H1 (cell line): ENCODE measurements around the gene MYO9A. TPM values are rescaled to one million over a fixed set of nuclear protein-coding genes. Genes with fewer than 3 reads are reported as not detected.

ENCODE experiments used
- CTCF ChIA-PET: fragments of 300-600 bp; sonication (Branson Sonifier 250); formaldehyde crosslinking; loops from one replicate; lab custom pipeline; 2021; ENCODE audit not compliant: partially characterized antibody; lab: Charles Lee
- POLR2A ChIA-PET: fragments of 300-600 bp; sonication (Branson Sonifier 250); formaldehyde crosslinking; loops from one replicate; lab custom pipeline; 2021; ENCODE audit warnings: inconsistent platforms; ENCODE audit not compliant: partially characterized antibody; lab: Charles Lee
- DNase-seq, 2 experiments: peaks; one replicate each; pipeline versions ENCODE4 v3.0.0 to v3.0.0-alpha.2; 2010 to 2022; ENCODE audit warnings: low spot score in 2 of 2, low read depth in 1 of 2, mixed read lengths in 1 of 2
- FAIRE-seq: peaks from 2 replicates; lab custom pipeline; 2011; peaks lifted over from hg19 to GRCh38; lab: Jason Lieb, UNC
- H2AFZ ChIP-seq: 2 replicates; pipeline ENCODE4 v1.8.1; 2012; ENCODE audit warnings: low read length, inconsistent platforms
- H2AK5ac ChIP-seq: 2 replicates; pipeline ENCODE4 v1.6.1; 2013; ENCODE audit warnings: low read depth, low read length
- H2BK120ac ChIP-seq: replicated peaks from 2 replicates; pipeline ENCODE3; 2013; ENCODE audit warnings: low read depth, low read length, inconsistent platforms
- H2BK12ac ChIP-seq: 2 replicates; pipeline ENCODE4 v1.6.1; 2013; ENCODE audit warnings: low read depth, low read length
- H2BK15ac ChIP-seq: 2 replicates; pipeline ENCODE4 v1.6.1; 2013; ENCODE audit warnings: low read length
- H2BK20ac ChIP-seq: 2 replicates; pipeline ENCODE4 v1.6.1; 2013; ENCODE audit warnings: low read length
- H2BK5ac ChIP-seq: 2 replicates; pipeline ENCODE4 v1.6.1; 2013; ENCODE audit warnings: low read depth, low read length
- H3K14ac ChIP-seq: 2 replicates; pipeline ENCODE4 v1.6.1; 2013; ENCODE audit warnings: inconsistent platforms; ENCODE audit not compliant: insufficient read length
- H3K18ac ChIP-seq: 2 replicates; pipeline ENCODE4 v1.6.1; 2013; ENCODE audit warnings: low read length; ENCODE audit errors: extremely low read depth
- H3K23ac ChIP-seq: 2 replicates; pipeline ENCODE4 v1.6.1; 2013; ENCODE audit warnings: inconsistent platforms; ENCODE audit not compliant: insufficient read length
- H3K23me2 ChIP-seq: 2 replicates; pipeline ENCODE4 v1.6.1; 2013; ENCODE audit warnings: low read depth, low read length
- H3K27ac ChIP-seq: 2 replicates; pipeline ENCODE4 v1.6.1; 2011; ENCODE audit warnings: low read depth, low read length, inconsistent platforms
- H3K27me3 ChIP-seq, 4 experiments: replicated peaks in 1 of 4; 1 replicate in 1 of 4; 2 replicates in 3 of 4; pipeline versions ENCODE4 v1.6.1 to v1.8.1; 2011 to 2013; ENCODE audit warnings: low read length in 3 of 4, mild to moderate bottlenecking in 3 of 4, inconsistent platforms in 2 of 4, mixed read lengths in 2 of 4, moderate library complexity in 1 of 4; ENCODE audit not compliant: control insufficient read depth in 3 of 4, insufficient read depth in 3 of 4; ENCODE audit errors: extremely low read depth in 1 of 4
- H3K36me3 ChIP-seq, 4 experiments: 2 replicates each; pipeline versions ENCODE4 v1.6.1 to v1.8.1; 2011 to 2013; ENCODE audit warnings: mild to moderate bottlenecking in 4 of 4, low read length in 3 of 4, moderate library complexity in 2 of 4, control low read depth in 1 of 4, inconsistent platforms in 1 of 4; ENCODE audit not compliant: insufficient read depth in 4 of 4, control insufficient read depth in 2 of 4
- H3K4ac ChIP-seq: replicated peaks from 2 replicates; pipeline ENCODE3; 2013; ENCODE audit warnings: low read length, low read depth, mixed read lengths, inconsistent platforms; ENCODE audit not compliant: insufficient read length
- H3K4me1 ChIP-seq, 4 experiments: replicated peaks in 1 of 4; 1 replicate in 1 of 4; 2 replicates in 3 of 4; pipeline versions ENCODE4 v1.6.1 to v1.8.1; 2011 to 2013; ENCODE audit warnings: low read length in 3 of 4, inconsistent platforms in 2 of 4, mixed read lengths in 1 of 4; ENCODE audit not compliant: insufficient read depth in 4 of 4, control insufficient read depth in 3 of 4
- H3K4me2 ChIP-seq, 2 experiments: 2 replicates each; pipeline versions ENCODE4 v1.6.1 to v1.8.1; 2011 to 2013; ENCODE audit warnings: low read depth in 2 of 2, low read length in 2 of 2, control low read depth in 1 of 2, inconsistent platforms in 1 of 2, mild to moderate bottlenecking in 1 of 2; ENCODE audit not compliant: insufficient read depth in 1 of 2
- H3K4me3 ChIP-seq, 4 experiments: fragments of 200-600, 300-600 bp in 1 of 4; sonication (generic), shearing (Covaris generic), sonication (Bioruptor Twin) in 1 of 4; 2 replicates each; pipeline versions ENCODE4 v1.5.1 to v1.8.1; 2011 to 2016; ENCODE audit warnings: low read length in 4 of 4, low read depth in 3 of 4, control low read depth in 2 of 4, inconsistent platforms in 2 of 4, mild to moderate bottlenecking in 2 of 4, mixed read lengths in 1 of 4, moderate library complexity in 1 of 4; ENCODE audit not compliant: insufficient read depth in 2 of 4; ENCODE audit errors: extremely low read depth in 1 of 4
- H3K56ac ChIP-seq: replicated peaks from 2 replicates; pipeline ENCODE3; 2013; ENCODE audit warnings: low read depth, mild to moderate bottlenecking, mixed read lengths, low read length, inconsistent platforms; ENCODE audit not compliant: insufficient read length
- H3K79me1 ChIP-seq: 2 replicates; pipeline ENCODE4 v1.6.1; 2013; ENCODE audit warnings: low read depth, low read length, control low read depth
- H3K79me2 ChIP-seq, 2 experiments: 2 replicates each; pipeline versions ENCODE4 v1.6.1 to v1.8.1; 2012 to 2013; ENCODE audit warnings: low read length in 2 of 2, mild to moderate bottlenecking in 2 of 2, inconsistent platforms in 1 of 2; ENCODE audit not compliant: insufficient read depth in 2 of 2, control insufficient read depth in 1 of 2
- H3K9ac ChIP-seq, 4 experiments: replicated peaks in 1 of 4; 1 replicate in 1 of 4; 2 replicates in 3 of 4; pipeline versions ENCODE4 v1.6.1 to v1.8.1; 2011 to 2013; ENCODE audit warnings: low read depth in 3 of 4, low read length in 3 of 4, control low read depth in 2 of 4, mild to moderate bottlenecking in 2 of 4, moderate library complexity in 2 of 4, inconsistent platforms in 1 of 4; ENCODE audit errors: extremely low read depth in 1 of 4
- H3K9me3 ChIP-seq, 2 experiments: 2 replicates each; pipeline versions ENCODE4 v1.6.1 to v1.8.1; 2012 to 2013; ENCODE audit warnings: mild to moderate bottlenecking in 2 of 2, moderate library complexity in 2 of 2, control low read depth in 1 of 2, inconsistent platforms in 1 of 2, low read depth in 1 of 2, low read length in 1 of 2, mixed read lengths in 1 of 2; ENCODE audit not compliant: insufficient read depth in 2 of 2
- H4K20me1 ChIP-seq, 2 experiments: replicated peaks in 1 of 2; 2 replicates each; pipeline versions ENCODE3 to v1.8.1; 2011 to 2013; ENCODE audit warnings: inconsistent platforms in 2 of 2, low read length in 2 of 2, mild to moderate bottlenecking in 1 of 2; ENCODE audit not compliant: insufficient read depth in 2 of 2, control insufficient read depth in 1 of 2
- H4K5ac ChIP-seq: 2 replicates; pipeline ENCODE4 v1.6.1; 2013; ENCODE audit warnings: low read length, low read depth, mixed read lengths, inconsistent platforms; ENCODE audit not compliant: insufficient read length
- H4K8ac ChIP-seq: 2 replicates; pipeline ENCODE4 v1.8.0; 2013; ENCODE audit warnings: mild to moderate bottlenecking, moderate library complexity, low read length, inconsistent platforms; ENCODE audit not compliant: insufficient read depth; ENCODE audit errors: extremely low read depth
- H4K91ac ChIP-seq: replicated peaks from 2 replicates; pipeline ENCODE3; 2013; ENCODE audit warnings: low read length, mixed read lengths, inconsistent platforms; ENCODE audit not compliant: insufficient read length
- BACH1 ChIP-seq: IDR thresholded peaks from 2 replicates; pipeline ENCODE4 v1.6.1; 2012; ENCODE audit warnings: low read length, improper control_type of control experiment
- BCL11A ChIP-seq, 2 experiments: IDR thresholded peaks; one replicate each; pipeline ENCODE4 v1.6.1; 2011; ENCODE audit warnings: low read depth in 2 of 2, low read length in 2 of 2, mild to moderate bottlenecking in 2 of 2
- CBX5 ChIP-seq: fragments of 300-800, 300-1000 bp; sonication (generic); IDR thresholded peaks from 2 replicates; pipeline ENCODE4 v1.7.1; 2016; ENCODE audit warnings: antibody characterized with exemption, low read length, low read depth
- CEBPB ChIP-seq: IDR thresholded peaks from 2 replicates; pipeline ENCODE4 v1.6.1; 2012; ENCODE audit warnings: low read depth, low read length
- CHD1 ChIP-seq: IDR thresholded peaks from 2 replicates; pipeline ENCODE4 v1.6.1; 2012; ENCODE audit warnings: low read depth, low read length, improper control_type of control experiment
- GTF2F1 ChIP-seq: IDR thresholded peaks from 2 replicates; pipeline ENCODE4 v1.6.1; 2012; ENCODE audit warnings: low read depth, low read length, improper control_type of control experiment, borderline replicate concordance
- JUN ChIP-seq: IDR thresholded peaks from 2 replicates; pipeline ENCODE4 v1.6.1; 2011; ENCODE audit warnings: low read depth, mild to moderate bottlenecking, improper control_type of control experiment, low read length
- JUND ChIP-seq: IDR thresholded peaks from 2 replicates; pipeline ENCODE4 v1.6.1; 2011; ENCODE audit warnings: mild to moderate bottlenecking, improper control_type of control experiment, low read length
- MAFK ChIP-seq: IDR thresholded peaks from 2 replicates; pipeline ENCODE4 v1.6.1; 2012; ENCODE audit warnings: low read depth, mild to moderate bottlenecking, improper control_type of control experiment, low read length
- NRF1 ChIP-seq: IDR thresholded peaks from 2 replicates; pipeline ENCODE4 v1.6.1; 2011; ENCODE audit warnings: mild to moderate bottlenecking, low read depth, low read length, improper control_type of control experiment
- POLR2A ChIP-seq, 2 experiments: IDR thresholded peaks; 1 replicate in 1 of 2; 2 replicates in 1 of 2; pipeline ENCODE4 v1.6.1; 2011; ENCODE audit warnings: low read depth in 2 of 2, low read length in 2 of 2, mild to moderate bottlenecking in 2 of 2; ENCODE audit errors: control extremely low read depth in 1 of 2
- SIX5 ChIP-seq: IDR thresholded peaks from 2 replicates; pipeline ENCODE4 v1.6.1; 2011; ENCODE audit warnings: mild to moderate bottlenecking, low read depth, low read length
- SP1 ChIP-seq: IDR thresholded peaks from 2 replicates; pipeline ENCODE4 v1.6.1; 2011; ENCODE audit warnings: low read depth, low read length
- TAF1 ChIP-seq: IDR thresholded peaks from 2 replicates; pipeline ENCODE4 v1.6.1; 2011; ENCODE audit warnings: mild to moderate bottlenecking, low read depth, low read length
- WGBS, 2 experiments: shearing (Covaris generic) in 1 of 2; methylation state at CpG; one replicate each; pipeline versions ENCODE4 v1.1.6 to v1.1.7; 2013 to 2015; ENCODE audit warnings: low lambda C conversion rate in 2 of 2, mixed read lengths in 2 of 2, inconsistent platforms in 1 of 2, low coverage in 1 of 2, missing lambda C conversion rate in 1 of 2; ENCODE audit not compliant: insufficient replicate concordance in 2 of 2, insufficient coverage in 1 of 2, insufficient read length in 1 of 2; ENCODE audit errors: extremely low coverage in 1 of 2, missing lambda C conversion rate in 1 of 2; 5-methylcytosine and 5-hydroxymethylcytosine counted together
- polyA plus RNA-seq, 7 experiments: library from polyadenylated mRNA; depleted of rRNA in 3 of 7; stranded (reverse) in 5 of 7; unstranded in 2 of 7; fragments of >200 nt in 5 of 7; fragments of 200-250 nt in 2 of 7; gene quantifications; 1 replicate in 5 of 7; 2 replicates in 1 of 7; 4 replicates in 1 of 7; pipeline versions ENCODE4 v1.2.1 to v1.2.3, GENCODE V29; 2011 to 2013; ENCODE audit warnings: missing spikeins in 2 of 7, mixed read lengths in 2 of 7
- total RNA-seq: library from RNA; stranded (reverse); fragmentation: NEBNext Ultra II Directional; extraction: Animal tissue kit (Norgen Biotek cat#: 25700); gene quantifications from 2 replicates; pipeline ENCODE4 v1.2.1, GENCODE V29; 2021
- TF ChIP-seq, protein P1 (sequence below): IDR thresholded peaks from 2 replicates; pipeline ENCODE4 v1.6.1; 2012; ENCODE audit warnings: low read length, inconsistent platforms

Gene MYO9A
- total and polyA plus RNA-seq, 2 of the 8 experiments (the other 6 are each of a cell fraction or from before 2014, with no cell fraction given): 3.9 to 26.0 TPM

DNA sequence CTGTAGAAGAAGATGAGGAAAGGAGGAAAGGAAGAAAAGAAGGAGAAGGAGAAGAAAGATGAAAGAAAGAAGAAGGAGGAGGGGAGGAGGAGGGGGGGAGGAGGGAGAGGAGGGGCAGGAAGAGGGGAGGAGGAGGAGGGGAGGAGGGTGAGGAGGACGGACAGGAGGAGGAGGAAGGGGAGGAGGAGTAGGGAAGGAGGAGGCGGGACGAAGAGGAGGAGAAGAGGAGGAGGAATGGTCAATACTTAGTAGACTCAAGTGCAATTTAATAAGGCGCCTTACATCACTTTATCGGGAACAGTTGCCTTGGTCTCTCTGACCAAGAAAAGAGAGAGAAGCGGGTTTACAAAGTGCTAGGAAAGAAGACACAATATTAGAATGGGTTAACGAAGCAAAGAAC is 331.3 kb downstream of the MYO9A start:
- CTCF ChIA-PET: interaction anchor here (0.6 to 2.7 kb wide), 6 partner anchors 9 to 386 kb away, joined by 4 to 23 read pairs (median 4); no protein-coding TSS in a partner anchor
- Histone ChIP-seq H3K27ac (no peak overlapping the region), H4K91ac (no peak overlapping the region), H3K4me1 (no peaks in the 10 kb centered on the region; a peak in 1 of 7 replicates), H3K23me2 (peaks cover 3% of the 10 kb centered on the region; the same call in 1 of the 2 replicates), H3K36me3 (no peaks in the 10 kb centered on the region), H4K8ac (no peak overlapping the region), H4K20me1 (peaks cover 0 to 2% of the 10 kb centered on the region in 2 experiments), H3K79me2 (no peaks in the 10 kb centered on the region), H3K18ac (no peak overlapping the region), H2BK120ac (no peak overlapping the region), H3K4me2 (no peak overlapping the region), H3K56ac (no peak overlapping the region), H2AK5ac (no peak overlapping the region), H3K4ac (no peak overlapping the region), H2BK20ac (no peak overlapping the region), H3K9me3 (no peaks in the 10 kb centered on the region), H3K14ac (no peak overlapping the region), H3K27me3 (no peaks in the 10 kb centered on the region), H3K23ac (no peak overlapping the region), H3K4me3 (no peak overlapping the region), H3K9ac (no peak overlapping the region), H2AFZ (no peak overlapping the region), H2BK5ac (no peak overlapping the region), H4K5ac (no peak overlapping the region), H2BK15ac (no peak overlapping the region), H3K79me1 (no peaks in the 10 kb centered on the region), H2BK12ac (no peak overlapping the region)
- WGBS, 2 experiments: 58 to 93% methylated on average over 2 of the region's 7 CpGs
- FAIRE-seq (no peak), DNase-seq (peak in 1 of 2 experiments; percentile 22)
- POLR2A ChIA-PET: interaction anchor here (0.8 kb wide), 1 partner anchor 21 kb away, joined by 3 read pairs; no protein-coding TSS in a partner anchor
- TF ChIP-seq NRF1: no peak
- TF ChIP-seq JUND: no peak
- no peak for TF ChIP-seq SP1
- TF ChIP-seq BACH1: no peak
- TF ChIP-seq MAFK: no peak
- TF ChIP-seq POLR2A (IDR thresholded peaks at IDR 0.05; ENCODE audit: control extremely low read depth in 1 of 2, low read depth in 2 of 2, low read length in 2 of 2): no peak
- no peak for TF ChIP-seq JUN
- no peak for TF ChIP-seq BCL11A (IDR thresholded peaks at IDR 0.05; ENCODE audit: low read depth in 2 of 2, low read length in 2 of 2)
- TF ChIP-seq, protein P1, sequence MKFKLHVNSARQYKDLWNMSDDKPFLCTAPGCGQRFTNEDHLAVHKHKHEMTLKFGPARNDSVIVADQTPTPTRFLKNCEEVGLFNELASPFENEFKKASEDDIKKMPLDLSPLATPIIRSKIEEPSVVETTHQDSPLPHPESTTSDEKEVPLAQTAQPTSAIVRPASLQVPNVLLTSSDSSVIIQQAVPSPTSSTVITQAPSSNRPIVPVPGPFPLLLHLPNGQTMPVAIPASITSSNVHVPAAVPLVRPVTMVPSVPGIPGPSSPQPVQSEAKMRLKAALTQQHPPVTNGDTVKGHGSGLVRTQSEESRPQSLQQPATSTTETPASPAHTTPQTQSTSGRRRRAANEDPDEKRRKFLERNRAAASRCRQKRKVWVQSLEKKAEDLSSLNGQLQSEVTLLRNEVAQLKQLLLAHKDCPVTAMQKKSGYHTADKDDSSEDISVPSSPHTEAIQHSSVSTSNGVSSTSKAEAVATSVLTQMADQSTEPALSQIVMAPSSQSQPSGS: no peak
- no peak for TF ChIP-seq CHD1
- no peak for TF ChIP-seq SIX5
- TF ChIP-seq TAF1: no peak
- no peak for TF ChIP-seq GTF2F1
- TF ChIP-seq CBX5: no peak
- no peak for TF ChIP-seq CEBPB
